ENCODE data around the gene EPHA2. TPM values are rescaled to one million over a fixed set of nuclear protein-coding genes. Genes with fewer than 3 reads are reported as not detected.
A peak's percentile ranks its signal among the peaks of the same experiment; 100 is the strongest.

The EPHA2 gene
- total RNA-seq, 1 donor from 2014 or later, result 264 TPM

- H3K27ac ChIP-seq, result peak overlapping the region; percentile 60
- peaks cover 0 to 28% of the 10 kb centered on the region in 2 donors for H3K36me3 ChIP-seq
- H3K9me3 ChIP-seq, result no peaks in the 10 kb centered on the region
- H3K27me3 ChIP-seq, result no peaks in the 10 kb centered on the region
- no peak for TF ChIP-seq POLR2AphosphoS5 (IDR thresholded peaks at IDR 0.05; ENCODE audit: insufficient read depth in 1 of 2, low read depth in 1 of 2)
- no peak for TF ChIP-seq CTCF (IDR thresholded peaks at IDR 0.05)
- no peak overlapping the region for H3K4me3 ChIP-seq
- peaks cover 34% of the 10 kb centered on the region for H3K4me1 ChIP-seq
- no peak for DNase-seq (ENCODE audit: extremely low spot score in 2 of 2)
- intact Hi-C loops (cut with DNase I), result no loop called here
Measured at GRCh38 chr1:16126160-16126559, 29.7 kb downstream of the EPHA2 start.

GRCh38 chr1:16125483-16125882, 30.4 kb downstream of the EPHA2 start:
- H3K4me3 ChIP-seq, result no peak overlapping the region
- no peak for DNase-seq (ENCODE audit: extremely low spot score in 2 of 2)
- peaks cover 34% of the 10 kb centered on the region for H3K4me1 ChIP-seq
- H3K27me3 ChIP-seq, result no peaks in the 10 kb centered on the region
- intact Hi-C loops (cut with DNase I), result no loop called here
- peaks cover 0 to 21% of the 10 kb centered on the region in 2 donors for H3K36me3 ChIP-seq
- no peak for TF ChIP-seq POLR2AphosphoS5 (IDR thresholded peaks at IDR 0.05; ENCODE audit: insufficient read depth in 1 of 2, low read depth in 1 of 2)
- TF ChIP-seq POLR2A (IDR thresholded peaks at IDR 0.05), result no peak
- TF ChIP-seq CTCF (IDR thresholded peaks at IDR 0.05), result no peak
- no peaks in the 10 kb centered on the region for H3K9me3 ChIP-seq
- H3K27ac ChIP-seq, result peak overlapping the region; percentile 60

- no peak for DNase-seq (ENCODE audit: extremely low spot score in 2 of 2)
- Histone ChIP-seq H3K27ac (no peak overlapping the region), H3K4me3 (no peak overlapping the region), H3K9me3 (no peaks in the 10 kb centered on the region), H3K4me1 (peaks cover 34% of the 10 kb centered on the region), H3K36me3 (peaks cover 0 to 17% of the 10 kb centered on the region in 2 donors), H3K27me3 (no peaks in the 10 kb centered on the region)
- no peak for TF ChIP-seq CTCF (IDR thresholded peaks at IDR 0.05)
- TF ChIP-seq POLR2AphosphoS5 (IDR thresholded peaks at IDR 0.05; ENCODE audit: insufficient read depth in 1 of 2, low read depth in 1 of 2), result no peak
- TF ChIP-seq POLR2A (IDR thresholded peaks at IDR 0.05), result no peak
- intact Hi-C loops (cut with DNase I), result no loop called here
Measured at GRCh38 chr1:16125088-16125470, 30.8 kb downstream of the EPHA2 start.

- H3K36me3 ChIP-seq, result peaks cover 0 to 12% of the 10 kb centered on the region in 2 donors
Measured at GRCh38 chr1:16124377-16125087, 31.3 kb downstream of the EPHA2 start.

GRCh38 chr1:16122916-16123315, 33.0 kb downstream of the EPHA2 start:
- Histone ChIP-seq H3K4me3 (no peak overlapping the region), H3K27me3 (no peaks in the 10 kb centered on the region), H3K9me3 (no peaks in the 10 kb centered on the region), H3K27ac (peak overlapping the region; percentile 61), H3K4me1 (peaks cover 34% of the 10 kb centered on the region), H3K36me3 (peaks cover 0 to 5% of the 10 kb centered on the region in 2 donors)
- TF ChIP-seq POLR2AphosphoS5 (IDR thresholded peaks at IDR 0.05; ENCODE audit: insufficient read depth in 1 of 2, low read depth in 1 of 2) (peak; percentile 40 to 71), CTCF (IDR thresholded peaks at IDR 0.05) (no peak), POLR2A (IDR thresholded peaks at IDR 0.05) (no peak)
- DNase-seq (ENCODE audit: extremely low spot score in 2 of 2), result no peak
- intact Hi-C loops (cut with DNase I), result no loop called here

More at GRCh38 chr1:16124377-16125087, 31.3 kb downstream of the EPHA2 start:
- no peaks in the 10 kb centered on the region for H3K27me3 ChIP-seq
- H3K9me3 ChIP-seq, result no peaks in the 10 kb centered on the region
- H3K27ac ChIP-seq, result no peak overlapping the region
- TF ChIP-seq POLR2A (IDR thresholded peaks at IDR 0.05), result no peak
- H3K4me3 ChIP-seq, result no peak overlapping the region
- no peak for DNase-seq (ENCODE audit: extremely low spot score in 2 of 2)
- intact Hi-C loops (cut with DNase I), result no loop called here
- peaks cover 34% of the 10 kb centered on the region for H3K4me1 ChIP-seq
